Sigmoid colon (tissue), 3 donors: Measurements from ENCODE around the gene CLEC2L.

Experiments used
- CTCF ChIP-seq, 4 experiments: fragments of 450-650 bp in 3 of 4; fragments of 200-600 bp in 1 of 4; IDR thresholded peaks; one replicate each; pipeline ENCODE4 v1.5.1; 2016 to 2019; ENCODE audit warnings: antibody characterized with exemption in 4 of 4, mild to moderate bottlenecking in 3 of 4, moderate library complexity in 2 of 4
- POLR2A ChIP-seq, 2 donors: fragments of 450-650 bp; IDR thresholded peaks; one replicate each; pipeline ENCODE4 v1.6.1; 2016; ENCODE audit warnings: antibody characterized with exemption in 2 of 2, mild to moderate bottlenecking in 2 of 2, moderate library complexity in 2 of 2

GRCh38 chr7:139496528-139496927 lies 27.0 kb upstream of the CLEC2L start:
- TF ChIP-seq CTCF (IDR thresholded peaks at IDR 0.05) (no peak), POLR2A (IDR thresholded peaks at IDR 0.05) (no peak)
